BE2C (cell line): ENCODE results near the gene AGAP1.

Experiments used
- DNase-seq: peaks from one replicate; pipeline ENCODE4 v3.0.0-alpha.2; 2020
- H3K27me3 ChIP-seq: fragments of 250-450 bp; sonication (Bioruptor Pico); 2 replicates; pipeline ENCODE4 v1.5.1; 2020; ENCODE audit warnings: mild to moderate bottlenecking
- H3K36me3 ChIP-seq: fragments of 250-450 bp; sonication (Bioruptor Pico); 2 replicates; pipeline ENCODE4 v1.5.1; 2020; ENCODE audit warnings: mild to moderate bottlenecking
- H3K4me1 ChIP-seq: fragments of 250-450 bp; sonication (Bioruptor Pico); 2 replicates; pipeline ENCODE4 v1.5.1; 2020
- H3K4me3 ChIP-seq: 2 replicates; pipeline ENCODE4 v1.5.1; 2011; ENCODE audit warnings: low read depth, low read length
- H3K9me3 ChIP-seq: fragments of 250-450 bp; sonication (Bioruptor Pico); 2 replicates; pipeline ENCODE4 v1.5.1; 2020
- CTCF ChIP-seq: IDR thresholded peaks from 2 replicates; pipeline ENCODE4 v1.5.1; 2012; ENCODE audit warnings: mild to moderate bottlenecking, low read depth, low read length

Gene AGAP1

DNA sequence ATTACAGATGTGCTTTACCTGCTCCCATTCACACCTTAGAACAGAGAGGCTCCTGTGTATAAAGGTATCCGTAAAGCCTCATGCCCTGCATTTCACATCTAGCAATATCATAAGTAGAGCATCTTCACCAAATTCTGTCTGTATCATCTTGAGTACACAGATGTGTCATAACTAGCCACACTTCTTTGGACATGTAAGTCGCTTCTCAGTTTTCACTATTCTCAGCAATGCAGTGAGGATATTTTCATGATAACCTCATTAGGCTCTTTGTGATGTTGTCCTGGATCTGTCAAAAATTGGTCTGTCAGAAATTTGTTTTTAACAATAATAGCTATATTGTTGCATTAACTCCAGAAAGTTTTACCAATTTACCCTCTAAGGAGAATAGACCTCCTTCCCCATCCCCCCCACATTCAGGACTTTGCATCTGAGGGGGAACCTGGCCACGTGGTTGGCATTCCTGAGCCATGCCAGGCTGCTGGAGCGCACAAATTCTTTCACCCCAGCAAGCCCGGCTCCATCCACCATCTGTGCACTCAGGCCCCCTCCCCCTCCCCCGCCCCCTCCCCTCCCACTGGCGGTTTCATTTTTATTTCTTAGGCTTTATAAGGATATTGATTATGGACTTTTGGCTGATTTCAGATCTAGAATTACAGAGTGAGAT lies 34.1 kb downstream of the AGAP1 start:
- no peak for TF ChIP-seq CTCF
- Histone ChIP-seq H3K36me3 (no peaks in the 10 kb centered on the region), H3K27me3 (no peaks in the 10 kb centered on the region), H3K4me3 (no peak overlapping the region), H3K9me3 (no peaks in the 10 kb centered on the region; the same call in 1 of the 2 replicates), H3K4me1 (no peaks in the 10 kb centered on the region)
- DNase-seq: no peak

GRCh38 chr2:235529621-235530020 lies 35.8 kb downstream of the AGAP1 start:
- no peak for DNase-seq
- Histone ChIP-seq H3K4me3 (no peak overlapping the region), H3K36me3 (no peaks in the 10 kb centered on the region), H3K27me3 (no peaks in the 10 kb centered on the region), H3K9me3 (no peaks in the 10 kb centered on the region; the same call in 1 of the 2 replicates), H3K4me1 (peaks cover 2% of the 10 kb centered on the region; the same call in 1 of the 2 replicates)
- no peak for TF ChIP-seq CTCF

- Histone ChIP-seq H3K4me1 (peaks cover 2% of the 10 kb centered on the region; the same call in 1 of the 2 replicates), H3K4me3 (no peak overlapping the region), H3K27me3 (no peaks in the 10 kb centered on the region), H3K36me3 (no peaks in the 10 kb centered on the region), H3K9me3 (no peaks in the 10 kb centered on the region; the same call in 1 of the 2 replicates)
- no peak for DNase-seq
- no peak for TF ChIP-seq CTCF
These were observed 36.9 kb downstream of the AGAP1 start for GRCh38 chr2:235530735-235531134.

GRCh38 chr2:235532307-235532706 lies 38.5 kb downstream of the AGAP1 start:
- H3K4me1 ChIP-seq: peaks cover 2% of the 10 kb centered on the region; the same call in 1 of the 2 replicates
- no peak for DNase-seq

GRCh38 chr2:235533198-235533597 lies 39.4 kb downstream of the AGAP1 start:
- DNase-seq: no peak
- Histone ChIP-seq H3K36me3 (no peaks in the 10 kb centered on the region), H3K4me3 (no peak overlapping the region), H3K27me3 (no peaks in the 10 kb centered on the region), H3K9me3 (no peaks in the 10 kb centered on the region; the same call in 1 of the 2 replicates), H3K4me1 (peaks cover 2% of the 10 kb centered on the region; the same call in 1 of the 2 replicates)
- TF ChIP-seq CTCF: no peak

More at GRCh38 chr2:235532307-235532706, 38.5 kb downstream of the AGAP1 start:
- no peak for TF ChIP-seq CTCF
- Histone ChIP-seq H3K27me3 (no peaks in the 10 kb centered on the region), H3K36me3 (no peaks in the 10 kb centered on the region), H3K4me3 (no peak overlapping the region), H3K9me3 (no peaks in the 10 kb centered on the region; the same call in 1 of the 2 replicates)

DNA sequence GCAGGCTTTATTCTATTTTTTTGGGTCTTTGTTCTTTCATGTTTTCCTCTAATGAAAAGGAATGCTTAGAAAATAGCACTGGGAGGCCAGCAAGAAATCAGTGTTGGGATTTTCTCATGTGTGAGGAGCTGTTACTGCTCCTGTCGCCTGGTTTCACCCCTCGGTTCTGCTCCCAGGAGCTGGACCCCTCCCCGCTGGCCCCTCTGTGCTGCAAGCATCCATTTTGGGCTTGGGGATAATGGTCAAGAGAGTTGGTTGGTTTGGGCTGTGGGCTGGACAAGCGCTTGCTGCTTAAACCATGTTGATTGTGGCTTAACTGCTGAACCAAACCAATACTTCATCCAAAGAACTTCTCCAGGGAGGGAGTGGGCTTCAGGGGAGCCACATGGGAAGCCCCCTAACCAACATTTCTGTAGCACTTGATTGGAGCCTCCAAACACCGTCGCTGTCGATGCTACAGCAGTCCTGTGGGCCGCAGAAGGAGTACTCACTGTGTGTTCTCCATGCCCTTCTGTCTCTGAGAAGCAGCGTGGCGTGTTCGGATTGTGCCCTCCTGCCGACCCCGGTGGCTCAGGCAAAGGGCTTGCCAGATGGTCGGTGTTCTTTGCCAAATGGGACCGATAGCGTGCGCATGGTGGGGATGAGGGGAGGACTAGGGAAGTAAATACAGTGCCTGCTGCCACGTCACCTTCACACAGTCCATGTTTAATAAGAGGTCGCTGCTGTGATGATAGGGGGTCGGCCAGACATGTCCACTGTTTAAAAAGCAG lies 40.0 kb downstream of the AGAP1 start:
- no peak for TF ChIP-seq CTCF
- Histone ChIP-seq H3K4me1 (peaks cover 2% of the 10 kb centered on the region; the same call in 1 of the 2 replicates), H3K4me3 (no peak overlapping the region), H3K36me3 (no peaks in the 10 kb centered on the region), H3K27me3 (no peaks in the 10 kb centered on the region), H3K9me3 (no peaks in the 10 kb centered on the region; the same call in 1 of the 2 replicates)
- DNase-seq: peak; percentile 43
